H1 (cell line): ENCODE results near the gene SPAG8. TPM values are rescaled to one million over a fixed set of nuclear protein-coding genes. Genes with fewer than 3 reads are reported as not detected.

ENCODE experiments used
- CTCF ChIA-PET: fragments of 300-600 bp; sonication (Branson Sonifier 250); formaldehyde crosslinking; loops from one replicate; lab custom pipeline; 2021; ENCODE audit not compliant: partially characterized antibody; lab: Charles Lee
- POLR2A ChIA-PET: fragments of 300-600 bp; sonication (Branson Sonifier 250); formaldehyde crosslinking; loops from one replicate; lab custom pipeline; 2021; ENCODE audit warnings: inconsistent platforms; ENCODE audit not compliant: partially characterized antibody; lab: Charles Lee
- DNase-seq, 2 experiments: peaks; one replicate each; pipeline versions ENCODE4 v3.0.0 to v3.0.0-alpha.2; 2010 to 2022; ENCODE audit warnings: low spot score in 2 of 2, low read depth in 1 of 2, mixed read lengths in 1 of 2
- FAIRE-seq: peaks from 2 replicates; lab custom pipeline; 2011; peaks lifted over from hg19 to GRCh38; lab: Jason Lieb, UNC
- H2AFZ ChIP-seq: 2 replicates; pipeline ENCODE4 v1.8.1; 2012; ENCODE audit warnings: low read length, inconsistent platforms
- H2AK5ac ChIP-seq: 2 replicates; pipeline ENCODE4 v1.6.1; 2013; ENCODE audit warnings: low read depth, low read length
- H2BK120ac ChIP-seq: replicated peaks from 2 replicates; pipeline ENCODE3; 2013; ENCODE audit warnings: low read depth, low read length, inconsistent platforms
- H2BK12ac ChIP-seq: 2 replicates; pipeline ENCODE4 v1.6.1; 2013; ENCODE audit warnings: low read depth, low read length
- H2BK15ac ChIP-seq: 2 replicates; pipeline ENCODE4 v1.6.1; 2013; ENCODE audit warnings: low read length
- H2BK20ac ChIP-seq: 2 replicates; pipeline ENCODE4 v1.6.1; 2013; ENCODE audit warnings: low read length
- H2BK5ac ChIP-seq: 2 replicates; pipeline ENCODE4 v1.6.1; 2013; ENCODE audit warnings: low read depth, low read length
- H3K14ac ChIP-seq: 2 replicates; pipeline ENCODE4 v1.6.1; 2013; ENCODE audit warnings: inconsistent platforms; ENCODE audit not compliant: insufficient read length
- H3K18ac ChIP-seq: 2 replicates; pipeline ENCODE4 v1.6.1; 2013; ENCODE audit warnings: low read length; ENCODE audit errors: extremely low read depth
- H3K23ac ChIP-seq: 2 replicates; pipeline ENCODE4 v1.6.1; 2013; ENCODE audit warnings: inconsistent platforms; ENCODE audit not compliant: insufficient read length
- H3K23me2 ChIP-seq: 2 replicates; pipeline ENCODE4 v1.6.1; 2013; ENCODE audit warnings: low read depth, low read length
- H3K27ac ChIP-seq: 2 replicates; pipeline ENCODE4 v1.6.1; 2011; ENCODE audit warnings: low read depth, low read length, inconsistent platforms
- H3K27me3 ChIP-seq, 4 experiments: replicated peaks in 1 of 4; 1 replicate in 1 of 4; 2 replicates in 3 of 4; pipeline versions ENCODE4 v1.6.1 to v1.8.1; 2011 to 2013; ENCODE audit warnings: low read length in 3 of 4, mild to moderate bottlenecking in 3 of 4, inconsistent platforms in 2 of 4, mixed read lengths in 2 of 4, moderate library complexity in 1 of 4; ENCODE audit not compliant: control insufficient read depth in 3 of 4, insufficient read depth in 3 of 4; ENCODE audit errors: extremely low read depth in 1 of 4
- H3K36me3 ChIP-seq, 4 experiments: 2 replicates each; pipeline versions ENCODE4 v1.6.1 to v1.8.1; 2011 to 2013; ENCODE audit warnings: mild to moderate bottlenecking in 4 of 4, low read length in 3 of 4, moderate library complexity in 2 of 4, control low read depth in 1 of 4, inconsistent platforms in 1 of 4; ENCODE audit not compliant: insufficient read depth in 4 of 4, control insufficient read depth in 2 of 4
- H3K4ac ChIP-seq: replicated peaks from 2 replicates; pipeline ENCODE3; 2013; ENCODE audit warnings: low read length, low read depth, mixed read lengths, inconsistent platforms; ENCODE audit not compliant: insufficient read length
- H3K4me1 ChIP-seq, 4 experiments: replicated peaks in 1 of 4; 1 replicate in 1 of 4; 2 replicates in 3 of 4; pipeline versions ENCODE4 v1.6.1 to v1.8.1; 2011 to 2013; ENCODE audit warnings: low read length in 3 of 4, inconsistent platforms in 2 of 4, mixed read lengths in 1 of 4; ENCODE audit not compliant: insufficient read depth in 4 of 4, control insufficient read depth in 3 of 4
- H3K4me2 ChIP-seq, 2 experiments: 2 replicates each; pipeline versions ENCODE4 v1.6.1 to v1.8.1; 2011 to 2013; ENCODE audit warnings: low read depth in 2 of 2, low read length in 2 of 2, control low read depth in 1 of 2, inconsistent platforms in 1 of 2, mild to moderate bottlenecking in 1 of 2; ENCODE audit not compliant: insufficient read depth in 1 of 2
- H3K4me3 ChIP-seq, 4 experiments: fragments of 200-600, 300-600 bp in 1 of 4; sonication (generic), shearing (Covaris generic), sonication (Bioruptor Twin) in 1 of 4; 2 replicates each; pipeline versions ENCODE4 v1.5.1 to v1.8.1; 2011 to 2016; ENCODE audit warnings: low read length in 4 of 4, low read depth in 3 of 4, control low read depth in 2 of 4, inconsistent platforms in 2 of 4, mild to moderate bottlenecking in 2 of 4, mixed read lengths in 1 of 4, moderate library complexity in 1 of 4; ENCODE audit not compliant: insufficient read depth in 2 of 4; ENCODE audit errors: extremely low read depth in 1 of 4
- H3K56ac ChIP-seq: replicated peaks from 2 replicates; pipeline ENCODE3; 2013; ENCODE audit warnings: low read depth, mild to moderate bottlenecking, mixed read lengths, low read length, inconsistent platforms; ENCODE audit not compliant: insufficient read length
- H3K79me1 ChIP-seq: 2 replicates; pipeline ENCODE4 v1.6.1; 2013; ENCODE audit warnings: low read depth, low read length, control low read depth
- H3K79me2 ChIP-seq, 2 experiments: 2 replicates each; pipeline versions ENCODE4 v1.6.1 to v1.8.1; 2012 to 2013; ENCODE audit warnings: low read length in 2 of 2, mild to moderate bottlenecking in 2 of 2, inconsistent platforms in 1 of 2; ENCODE audit not compliant: insufficient read depth in 2 of 2, control insufficient read depth in 1 of 2
- H3K9ac ChIP-seq, 4 experiments: replicated peaks in 1 of 4; 1 replicate in 1 of 4; 2 replicates in 3 of 4; pipeline versions ENCODE4 v1.6.1 to v1.8.1; 2011 to 2013; ENCODE audit warnings: low read depth in 3 of 4, low read length in 3 of 4, control low read depth in 2 of 4, mild to moderate bottlenecking in 2 of 4, moderate library complexity in 2 of 4, inconsistent platforms in 1 of 4; ENCODE audit errors: extremely low read depth in 1 of 4
- H3K9me3 ChIP-seq, 2 experiments: 2 replicates each; pipeline versions ENCODE4 v1.6.1 to v1.8.1; 2012 to 2013; ENCODE audit warnings: mild to moderate bottlenecking in 2 of 2, moderate library complexity in 2 of 2, control low read depth in 1 of 2, inconsistent platforms in 1 of 2, low read depth in 1 of 2, low read length in 1 of 2, mixed read lengths in 1 of 2; ENCODE audit not compliant: insufficient read depth in 2 of 2
- H4K20me1 ChIP-seq, 2 experiments: replicated peaks in 1 of 2; 2 replicates each; pipeline versions ENCODE3 to v1.8.1; 2011 to 2013; ENCODE audit warnings: inconsistent platforms in 2 of 2, low read length in 2 of 2, mild to moderate bottlenecking in 1 of 2; ENCODE audit not compliant: insufficient read depth in 2 of 2, control insufficient read depth in 1 of 2
- H4K5ac ChIP-seq: 2 replicates; pipeline ENCODE4 v1.6.1; 2013; ENCODE audit warnings: low read length, low read depth, mixed read lengths, inconsistent platforms; ENCODE audit not compliant: insufficient read length
- H4K8ac ChIP-seq: 2 replicates; pipeline ENCODE4 v1.8.0; 2013; ENCODE audit warnings: mild to moderate bottlenecking, moderate library complexity, low read length, inconsistent platforms; ENCODE audit not compliant: insufficient read depth; ENCODE audit errors: extremely low read depth
- H4K91ac ChIP-seq: replicated peaks from 2 replicates; pipeline ENCODE3; 2013; ENCODE audit warnings: low read length, mixed read lengths, inconsistent platforms; ENCODE audit not compliant: insufficient read length
- EP300 ChIP-seq, 2 experiments: IDR thresholded peaks; 1 replicate in 1 of 2; 2 replicates in 1 of 2; pipeline ENCODE4 v1.6.1; 2011 to 2012; ENCODE audit warnings: low read depth in 2 of 2, low read length in 2 of 2, mild to moderate bottlenecking in 2 of 2, borderline replicate concordance in 1 of 2, inconsistent platforms in 1 of 2, moderate library complexity in 1 of 2
- HDAC2 ChIP-seq, 2 experiments: fragments of 300-600 bp in 1 of 2; sonication (generic) in 1 of 2; IDR thresholded peaks; 2 replicates each; pipeline ENCODE4 v1.6.1; 2011 to 2012; ENCODE audit warnings: low read depth in 2 of 2, low read length in 2 of 2, mild to moderate bottlenecking in 2 of 2, moderate library complexity in 2 of 2, borderline replicate concordance in 1 of 2, inconsistent platforms in 1 of 2
- JUND ChIP-seq: IDR thresholded peaks from 2 replicates; pipeline ENCODE4 v1.6.1; 2011; ENCODE audit warnings: mild to moderate bottlenecking, improper control_type of control experiment, low read length
- KDM4A ChIP-seq: IDR thresholded peaks from one replicate; pipeline ENCODE4 v1.7.1; 2012; ENCODE audit warnings: low read depth, mild to moderate bottlenecking, moderate library complexity, low read length, inconsistent platforms; ENCODE audit not compliant: severe bottlenecking
- KDM5A ChIP-seq: fragments of 200-600 bp; IDR thresholded peaks from 2 replicates; pipeline ENCODE4 v1.7.1; 2012; ENCODE audit warnings: mild to moderate bottlenecking, low read length, inconsistent platforms, mixed read lengths
- RNF2 ChIP-seq: fragments of 200-900, 300-1000 bp; sonication (generic); IDR thresholded peaks from 2 replicates; pipeline ENCODE4 v1.7.1; 2016; ENCODE audit warnings: borderline replicate concordance, low read depth, mild to moderate bottlenecking, antibody characterized with exemption, low read length; ENCODE audit not compliant: poor library complexity, severe bottlenecking; ENCODE audit errors: missing control alignments
- TEAD4 ChIP-seq: IDR thresholded peaks from 2 replicates; pipeline ENCODE4 v1.6.1; 2012; ENCODE audit warnings: low read depth, low read length, inconsistent platforms, mixed read lengths
- ZNF274 ChIP-seq: IDR thresholded peaks from 2 replicates; pipeline ENCODE4 v1.7.0; 2012; ENCODE audit warnings: low read length, borderline replicate concordance; ENCODE audit errors: extremely low read depth
- WGBS, 2 experiments: shearing (Covaris generic) in 1 of 2; methylation state at CpG; one replicate each; pipeline versions ENCODE4 v1.1.6 to v1.1.7; 2013 to 2015; ENCODE audit warnings: low lambda C conversion rate in 2 of 2, mixed read lengths in 2 of 2, inconsistent platforms in 1 of 2, low coverage in 1 of 2, missing lambda C conversion rate in 1 of 2; ENCODE audit not compliant: insufficient replicate concordance in 2 of 2, insufficient coverage in 1 of 2, insufficient read length in 1 of 2; ENCODE audit errors: extremely low coverage in 1 of 2, missing lambda C conversion rate in 1 of 2; 5-methylcytosine and 5-hydroxymethylcytosine counted together
- polyA plus RNA-seq, 7 experiments: library from polyadenylated mRNA; depleted of rRNA in 3 of 7; stranded (reverse) in 5 of 7; unstranded in 2 of 7; fragments of >200 nt in 5 of 7; fragments of 200-250 nt in 2 of 7; gene quantifications; 1 replicate in 5 of 7; 2 replicates in 1 of 7; 4 replicates in 1 of 7; pipeline versions ENCODE4 v1.2.1 to v1.2.3, GENCODE V29; 2011 to 2013; ENCODE audit warnings: missing spikeins in 2 of 7, mixed read lengths in 2 of 7
- total RNA-seq: library from RNA; stranded (reverse); fragmentation: NEBNext Ultra II Directional; extraction: Animal tissue kit (Norgen Biotek cat#: 25700); gene quantifications from 2 replicates; pipeline ENCODE4 v1.2.1, GENCODE V29; 2021
- TF ChIP-seq, protein P1 (sequence below): IDR thresholded peaks from 2 replicates; pipeline ENCODE4 v1.6.1; 2012; ENCODE audit warnings: low read length, inconsistent platforms

The SPAG8 gene
- total and polyA plus RNA-seq, 2 of the 8 experiments (the other 6 are each of a cell fraction or from before 2014, with no cell fraction given) = 0.37 to 0.44 TPM

DNA sequence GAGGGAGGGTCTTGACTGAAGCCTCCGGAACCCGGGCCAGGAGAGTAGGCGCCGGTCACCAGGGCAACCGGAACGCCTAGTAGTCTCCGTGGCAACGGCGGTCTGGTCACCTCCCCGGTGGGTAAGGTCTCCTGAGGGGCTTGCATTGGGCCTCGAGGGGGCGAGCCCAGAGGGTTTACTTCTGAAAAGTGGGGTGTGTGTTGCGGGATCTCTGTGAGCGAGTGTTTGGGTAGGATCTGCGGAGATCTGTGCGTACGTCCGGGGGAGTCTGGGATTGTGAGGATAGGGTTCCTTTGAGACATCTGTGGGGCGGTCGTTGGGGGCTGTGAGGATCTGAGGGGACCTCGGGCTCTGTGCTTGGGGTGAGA is 16.6 kb upstream of the SPAG8 start, which contains the start of gene FAM221B:
Gene FAM221B, minus strand, starts transcription at position 17 of the 368 bp plus-strand sequence. CDS start 2,571 bp downstream, outside the sequence.
- ChIA-PET CTCF (interaction anchor here (0.7 to 10.6 kb wide), 7 partner anchors 12 to 77 kb away, joined by 3 to 172 read pairs (median 62); partner anchors contain the start of genes HINT2 and SPAG8), POLR2A (interaction anchor here (0.6 to 2.7 kb wide), 6 partner anchors 15 to 53 kb away, joined by 3 to 13 read pairs (median 4); partner anchors contain the start of genes HINT2, NPR2 and SPAG8)
- H2AFZ ChIP-seq = peak within 1 kb of the TSS; percentile 97
- H3K4ac ChIP-seq = no peak within 1 kb of the TSS
- no peaks in the 10 kb centered on the region for H3K9me3 ChIP-seq
- H3K23ac ChIP-seq = no peak within 1 kb of the TSS
- peak within 1 kb of the TSS; percentile 86 to 90 for H3K4me2 ChIP-seq
- H3K4me1 ChIP-seq = peaks cover 2 to 16% (median 6%) of the 10 kb centered on the region in 4 experiments
- peak within 1 kb of the TSS in 3 of 4 experiments; percentile 40 to 52 (median 51); a peak in 5 of 7 replicates for H3K9ac ChIP-seq
- no peaks in the 10 kb centered on the region for H4K20me1 ChIP-seq
- H2BK12ac ChIP-seq = 0 out of 2 replicates have a peak within 1 kb of the TSS, but pooled peaks have one; percentile 35
- 0 out of 2 replicates have a peak within 1 kb of the TSS, but pooled peaks have one; percentile 72 for H2BK20ac ChIP-seq
- H2AK5ac ChIP-seq = no peak within 1 kb of the TSS
- H4K8ac ChIP-seq = no peak within 1 kb of the TSS
- H3K14ac ChIP-seq = no peak within 1 kb of the TSS
- H3K27me3 ChIP-seq = no peaks in the 10 kb centered on the region
- H2BK120ac ChIP-seq = no peak within 1 kb of the TSS
- H3K4me3 ChIP-seq = peak within 1 kb of the TSS; percentile 51 to 83 (median 68)
- 4% methylated on average over 21 of the region's 21 CpGs; no CpG with 5 or more reads in 1 of the 2 experiments for WGBS, 2 experiments
- peak in 1 of 2 experiments; percentile 87 for DNase-seq
- FAIRE-seq = no peak
- H4K5ac ChIP-seq = peak within 1 kb of the TSS; percentile 23
- no peaks in the 10 kb centered on the region for H3K36me3 ChIP-seq
- no peak within 1 kb of the TSS; the same call in 1 of the 2 replicates for H3K27ac ChIP-seq
- H2BK5ac ChIP-seq = peak within 1 kb of the TSS; percentile 76; the same call in 1 of the 2 replicates
- H4K91ac ChIP-seq = peak within 1 kb of the TSS; percentile 75
- H3K79me2 ChIP-seq = no peaks in the 10 kb centered on the region
- peak within 1 kb of the TSS; percentile 81 for H3K18ac ChIP-seq
- H3K79me1 ChIP-seq = no peaks in the 10 kb centered on the region
- H3K56ac ChIP-seq = peak within 1 kb of the TSS; percentile 43
- H2BK15ac ChIP-seq = no peak within 1 kb of the TSS
- peaks cover 10% of the 10 kb centered on the region for H3K23me2 ChIP-seq
- TF ChIP-seq RNF2 (no peak), EP300 (IDR thresholded peaks at IDR 0.05; ENCODE audit: borderline replicate concordance in 1 of 2, low read depth in 2 of 2, low read length in 2 of 2) (no peak), KDM5A (no peak), JUND (no peak), ZNF274 (no peak), KDM4A (peak; percentile 59), TEAD4 (no peak), HDAC2 (IDR thresholded peaks at IDR 0.05; ENCODE audit: borderline replicate concordance in 1 of 2, low read depth in 2 of 2, low read length in 2 of 2) (0 out of 4 replicates have a peak, but pooled peaks of 1 of the 2 experiments have one; percentile 42)
- TF ChIP-seq, protein P1, sequence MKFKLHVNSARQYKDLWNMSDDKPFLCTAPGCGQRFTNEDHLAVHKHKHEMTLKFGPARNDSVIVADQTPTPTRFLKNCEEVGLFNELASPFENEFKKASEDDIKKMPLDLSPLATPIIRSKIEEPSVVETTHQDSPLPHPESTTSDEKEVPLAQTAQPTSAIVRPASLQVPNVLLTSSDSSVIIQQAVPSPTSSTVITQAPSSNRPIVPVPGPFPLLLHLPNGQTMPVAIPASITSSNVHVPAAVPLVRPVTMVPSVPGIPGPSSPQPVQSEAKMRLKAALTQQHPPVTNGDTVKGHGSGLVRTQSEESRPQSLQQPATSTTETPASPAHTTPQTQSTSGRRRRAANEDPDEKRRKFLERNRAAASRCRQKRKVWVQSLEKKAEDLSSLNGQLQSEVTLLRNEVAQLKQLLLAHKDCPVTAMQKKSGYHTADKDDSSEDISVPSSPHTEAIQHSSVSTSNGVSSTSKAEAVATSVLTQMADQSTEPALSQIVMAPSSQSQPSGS = no peak
